Hepatocyte (in vitro differentiated cells): ENCODE data around the gene ONECUT2. TPM values are rescaled to one million over a fixed set of nuclear protein-coding genes. Genes with fewer than 3 reads are reported as not detected.
"Not testable (repeated sequence)": the region's sequence is repeated elsewhere in the genome, so short reads cannot be mapped to it uniquely, and the experiment has no call there.

Source experiments
- DNase-seq: peaks from one replicate; pipeline ENCODE4 v3.0.0-alpha.2; 2016; ENCODE audit warnings: low spot score
- H2AFZ ChIP-seq: fragments of 200-600 bp; sonication (generic); 2 replicates; pipeline ENCODE4 v1.6.0; 2016; ENCODE audit warnings: antibody characterized with exemption, mild to moderate bottlenecking
- H3K27ac ChIP-seq: fragments of 200-600 bp; sonication (generic); 2 replicates; pipeline ENCODE4 v1.5.1; 2016; ENCODE audit warnings: mild to moderate bottlenecking
- H3K27me3 ChIP-seq: fragments of 200-600 bp; sonication (generic); 2 replicates; pipeline ENCODE4 v1.6.1; 2016
- H3K36me3 ChIP-seq: fragments of 200-600 bp; sonication (generic); replicated peaks from 2 replicates; pipeline ENCODE4 v1.5.1; 2016; ENCODE audit warnings: low read depth; ENCODE audit not compliant: insufficient read depth
- H3K4me1 ChIP-seq: fragments of 200-600 bp; sonication (generic); 2 replicates; pipeline ENCODE4 v1.5.1; 2016; ENCODE audit warnings: mild to moderate bottlenecking, moderate library complexity; ENCODE audit not compliant: insufficient read depth
- H3K4me2 ChIP-seq: fragments of 200-600 bp; sonication (generic); 2 replicates; pipeline ENCODE4 v1.6.0; 2016
- H3K4me3 ChIP-seq: fragments of 200-600 bp; sonication (generic); 2 replicates; pipeline ENCODE4 v1.5.1; 2016; ENCODE audit warnings: mild to moderate bottlenecking
- H3K79me2 ChIP-seq: fragments of 200-600 bp; sonication (generic); 2 replicates; pipeline ENCODE4 v1.6.0; 2017; ENCODE audit warnings: mild to moderate bottlenecking
- H3K9me2 ChIP-seq: fragments of 200-600 bp; sonication (generic); replicated peaks from 2 replicates; pipeline ENCODE4 v1.6.0; 2017; ENCODE audit warnings: mild to moderate bottlenecking; ENCODE audit not compliant: insufficient read depth
- H3K9me3 ChIP-seq: fragments of 200-600 bp; sonication (generic); 2 replicates; pipeline ENCODE4 v1.5.1; 2016; ENCODE audit warnings: low read depth, mild to moderate bottlenecking
- H4K20me1 ChIP-seq: fragments of 200-600 bp; sonication (generic); 2 replicates; pipeline ENCODE4 v1.6.0; 2016; ENCODE audit warnings: mild to moderate bottlenecking; ENCODE audit not compliant: insufficient read depth, poor library complexity, severe bottlenecking
- EZH2 ChIP-seq: fragments of 200-600 bp; sonication (generic); IDR thresholded peaks from 2 replicates; pipeline ENCODE4 v1.6.1; 2016; ENCODE audit warnings: antibody characterized with exemption, mild to moderate bottlenecking, borderline replicate concordance
- EZH2phosphoT487 ChIP-seq: fragments of 200-600 bp; sonication (generic); IDR thresholded peaks from one replicate; pipeline ENCODE4 v1.6.1; 2018; ENCODE audit warnings: antibody characterized with exemption, mild to moderate bottlenecking, low read depth, moderate library complexity; ENCODE audit not compliant: unreplicated experiment, severe bottlenecking
- WGBS: methylation state at CpG from one replicate; pipeline ENCODE4 v1.1.6; 2016; ENCODE audit warnings: low lambda C conversion rate; ENCODE audit errors: missing lambda C conversion rate; 5-methylcytosine and 5-hydroxymethylcytosine counted together
- polyA plus RNA-seq: library from polyadenylated mRNA; unstranded; fragments of >200 nt; fragmentation: Nextera tagmentation; extraction: Ambion mirVana; gene quantifications from 2 replicates; pipeline ENCODE4 v1.2.1, GENCODE V29; 2016
- total RNA-seq: library from RNA; depleted of rRNA; stranded (reverse); fragments of >200 nt; gene quantifications from 2 replicates; pipeline ENCODE4 v1.2.3, GENCODE V29; 2014
- TF ChIP-seq, protein P1 (sequence below): fragments of 200-600 bp; sonication (generic); IDR thresholded peaks from 2 replicates; pipeline ENCODE4 v1.5.1; 2016; ENCODE audit warnings: antibody characterized with exemption, mild to moderate bottlenecking; ENCODE audit not compliant: poor library complexity

The ONECUT2 gene
- total RNA-seq (1.7 TPM in 2 replicates), polyA plus RNA-seq (0.16 and 0.24 TPM in 2 replicates)

GRCh38 chr18:57434536-57435494 lies at the start of gene ONECUT2:
ONECUT2 (plus strand) TSS chr18:57435374; CDS start chr18:57435717, 343 bp downstream.
- Histone ChIP-seq H3K9me2 (no peaks in the 10 kb centered on the region), H3K79me2 (no peaks in the 10 kb centered on the region), H3K4me3 (peak within 1 kb of the TSS; percentile 45), H3K4me2 (peak within 1 kb of the TSS; percentile 91), H3K4me1 (peaks cover 24% of the 10 kb centered on the region), H2AFZ (peak within 1 kb of the TSS; percentile 42), H3K9me3 (no peaks in the 10 kb centered on the region), H3K27me3 (peaks cover 89% of the 10 kb centered on the region), H3K36me3 (no peaks in the 10 kb centered on the region), H3K27ac (no peak within 1 kb of the TSS), H4K20me1 (no peaks in the 10 kb centered on the region)
- WGBS, result 1% methylated on average over 58 of the region's 69 CpGs
- peak; percentile 97 for DNase-seq
- TF ChIP-seq EZH2phosphoT487, result peak; percentile 84
- TF ChIP-seq, protein P1, sequence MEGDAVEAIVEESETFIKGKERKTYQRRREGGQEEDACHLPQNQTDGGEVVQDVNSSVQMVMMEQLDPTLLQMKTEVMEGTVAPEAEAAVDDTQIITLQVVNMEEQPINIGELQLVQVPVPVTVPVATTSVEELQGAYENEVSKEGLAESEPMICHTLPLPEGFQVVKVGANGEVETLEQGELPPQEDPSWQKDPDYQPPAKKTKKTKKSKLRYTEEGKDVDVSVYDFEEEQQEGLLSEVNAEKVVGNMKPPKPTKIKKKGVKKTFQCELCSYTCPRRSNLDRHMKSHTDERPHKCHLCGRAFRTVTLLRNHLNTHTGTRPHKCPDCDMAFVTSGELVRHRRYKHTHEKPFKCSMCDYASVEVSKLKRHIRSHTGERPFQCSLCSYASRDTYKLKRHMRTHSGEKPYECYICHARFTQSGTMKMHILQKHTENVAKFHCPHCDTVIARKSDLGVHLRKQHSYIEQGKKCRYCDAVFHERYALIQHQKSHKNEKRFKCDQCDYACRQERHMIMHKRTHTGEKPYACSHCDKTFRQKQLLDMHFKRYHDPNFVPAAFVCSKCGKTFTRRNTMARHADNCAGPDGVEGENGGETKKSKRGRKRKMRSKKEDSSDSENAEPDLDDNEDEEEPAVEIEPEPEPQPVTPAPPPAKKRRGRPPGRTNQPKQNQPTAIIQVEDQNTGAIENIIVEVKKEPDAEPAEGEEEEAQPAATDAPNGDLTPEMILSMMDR, result no peak

GRCh38 chr18:57389271-57389670 lies 45.9 kb upstream of the ONECUT2 start:
- TF ChIP-seq, protein P1, result no peak
- TF ChIP-seq EZH2 (no peak), EZH2phosphoT487 (no peak)
- no peaks in the 10 kb centered on the region for H3K79me2 ChIP-seq
- no peak overlapping the region for H3K4me2 ChIP-seq
- no peak overlapping the region for H2AFZ ChIP-seq
- peak; percentile 8 for DNase-seq
- no peak overlapping the region for H3K27ac ChIP-seq
- no peaks in the 10 kb centered on the region for H3K9me2 ChIP-seq
- H3K4me3 ChIP-seq, result no peak overlapping the region
- H3K36me3 ChIP-seq, result no peaks in the 10 kb centered on the region
- no peaks in the 10 kb centered on the region for H3K9me3 ChIP-seq
- no peaks in the 10 kb centered on the region for H4K20me1 ChIP-seq
- no peaks in the 10 kb centered on the region for H3K27me3 ChIP-seq
- WGBS, result 59% methylated on average over 2 of the region's 2 CpGs
- no peaks in the 10 kb centered on the region for H3K4me1 ChIP-seq

- TF ChIP-seq EZH2phosphoT487 (no peak), EZH2 (no peak)
- TF ChIP-seq, protein P1, result no peak
- H3K4me1 ChIP-seq, result no peaks in the 10 kb centered on the region
- no peaks in the 10 kb centered on the region for H3K36me3 ChIP-seq
- H3K4me2 ChIP-seq, result no peak overlapping the region
- DNase-seq, result no peak
- H3K79me2 ChIP-seq, result no peaks in the 10 kb centered on the region
- H3K9me3 ChIP-seq, result no peaks in the 10 kb centered on the region
- no peaks in the 10 kb centered on the region for H4K20me1 ChIP-seq
- no peaks in the 10 kb centered on the region for H3K27me3 ChIP-seq
- H2AFZ ChIP-seq, result no peak overlapping the region
- WGBS, result 59% methylated on average over 3 of the region's 3 CpGs
- no peak overlapping the region for H3K27ac ChIP-seq
- no peak overlapping the region for H3K4me3 ChIP-seq
- no peaks in the 10 kb centered on the region for H3K9me2 ChIP-seq
These were observed 45.1 kb upstream of the ONECUT2 start for GRCh38 chr18:57390044-57390443.

DNA sequence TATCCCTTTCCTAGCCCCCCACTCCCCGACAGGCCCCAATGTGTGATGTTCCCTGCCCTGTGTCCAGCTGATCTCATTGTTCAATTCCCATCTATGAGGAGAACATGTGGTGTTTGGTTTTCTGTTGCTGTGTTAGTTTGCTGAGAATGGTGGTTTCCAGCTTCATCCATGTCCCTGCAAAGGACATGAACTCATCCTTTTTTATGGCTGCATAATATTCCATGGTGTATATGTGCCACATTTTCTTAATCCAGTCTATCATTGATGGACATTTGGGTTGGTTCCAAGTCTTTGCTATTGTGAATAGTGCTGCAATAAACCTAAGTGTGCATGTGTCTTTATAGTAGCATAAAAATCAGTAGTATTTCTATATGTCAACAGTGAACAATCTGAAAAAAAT lies 40.4 kb upstream of the ONECUT2 start:
- 84% methylated on average over 1 of the region's 1 CpG for WGBS
- H3K27me3 ChIP-seq, H3K9me3 ChIP-seq, H3K36me3 ChIP-seq, H3K4me2 ChIP-seq, H3K79me2 ChIP-seq, H3K4me1 ChIP-seq, H3K4me3 ChIP-seq, H3K27ac ChIP-seq, H2AFZ ChIP-seq, DNase-seq, H4K20me1 ChIP-seq, H3K9me2 ChIP-seq: not testable (repeated sequence)

DNA sequence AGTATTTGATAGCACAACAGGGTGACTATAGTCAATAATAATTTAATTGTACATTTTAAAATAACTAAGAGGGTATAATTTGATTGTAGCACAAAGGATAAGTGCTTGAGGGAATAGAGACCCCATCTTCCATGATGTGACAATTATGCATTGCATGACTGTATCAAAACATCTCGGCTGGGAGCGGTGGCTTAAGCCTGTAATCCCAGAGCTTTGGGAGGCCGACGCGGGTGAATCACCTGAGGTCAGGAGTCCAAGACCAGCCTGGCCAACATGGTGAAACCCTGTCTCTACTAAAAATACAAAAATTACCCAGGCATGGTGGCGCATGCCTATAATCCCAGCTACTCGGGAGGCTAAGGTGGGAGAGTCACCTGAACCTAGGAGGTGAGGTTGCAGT lies 38.3 kb upstream of the ONECUT2 start:
- WGBS, result 80% methylated on average over 7 of the region's 7 CpGs
- not testable (repeated sequence) for DNase-seq, H3K4me2 ChIP-seq, H4K20me1 ChIP-seq, H3K9me2 ChIP-seq, H3K27ac ChIP-seq, H3K79me2 ChIP-seq, H3K36me3 ChIP-seq, H3K27me3 ChIP-seq, H3K4me1 ChIP-seq, H3K9me3 ChIP-seq, H2AFZ ChIP-seq, H3K4me3 ChIP-seq
